Activated naive CD8-positive, alpha-beta T cell treated with anti-CD3 and anti-CD28 coated beads, Interleukin-2, amount 50 U/mL, for 24 hours (primary cell): ENCODE data around the gene LCMT1.

Source experiments
- ATAC-seq: fragments of 150-1000 bp; cut with Tn5 transposase; one replicate; pipeline ENCODE4 v1.10.0; 2021
- DNase-seq: peaks from one replicate; pipeline ENCODE4 v3.0.0; 2021
- H3K27ac Mint-ChIP-seq: one replicate; pipeline ENCODE4 v1.8.0; 2021; ENCODE audit warnings: mild to moderate bottlenecking, mixed read lengths
- H3K27me3 Mint-ChIP-seq: one replicate; pipeline ENCODE4 v1.8.0; 2021; ENCODE audit warnings: mixed read lengths
- H3K36me3 Mint-ChIP-seq: one replicate; pipeline ENCODE4 v1.8.0; 2021; ENCODE audit warnings: low read depth, mixed read lengths
- H3K4me1 Mint-ChIP-seq: one replicate; pipeline ENCODE4 v1.8.0; 2021; ENCODE audit warnings: mixed read lengths
- H3K4me3 Mint-ChIP-seq: one replicate; pipeline ENCODE4 v1.8.0; 2021; ENCODE audit warnings: mild to moderate bottlenecking, moderate library complexity, mixed read lengths
- H3K9me3 Mint-ChIP-seq: one replicate; pipeline ENCODE4 v1.8.0; 2021; ENCODE audit warnings: mixed read lengths

LCMT1 gene

DNA sequence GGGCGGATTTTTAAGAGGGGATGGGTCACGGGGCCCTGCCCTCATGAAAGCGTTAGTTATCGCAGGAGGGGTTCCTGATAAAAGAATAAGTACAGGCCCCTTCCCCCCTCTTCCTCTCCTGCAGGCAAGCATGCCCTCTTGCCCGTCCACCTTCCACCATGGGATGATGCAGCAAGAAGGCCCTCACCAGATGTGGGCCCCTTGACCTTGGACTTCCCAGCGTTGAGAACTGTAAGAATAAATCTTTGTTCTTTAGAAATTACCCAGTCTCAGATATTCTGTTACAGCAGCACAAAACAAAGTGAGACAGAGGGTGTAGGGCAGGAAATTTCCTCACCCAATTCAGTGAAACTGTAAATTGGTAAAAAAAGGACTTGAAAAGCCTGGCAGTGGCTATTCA lies 27.8 kb upstream of the LCMT1 start:
- no peaks in the 10 kb centered on the region for H3K9me3 Mint-ChIP-seq
- H3K4me1 Mint-ChIP-seq: no peaks in the 10 kb centered on the region
- no peaks in the 10 kb centered on the region for H3K27me3 Mint-ChIP-seq
- no peaks in the 10 kb centered on the region for H3K36me3 Mint-ChIP-seq
- DNase-seq (no peak), ATAC-seq (no peak)
- no peak overlapping the region for H3K27ac Mint-ChIP-seq
- H3K4me3 Mint-ChIP-seq: no peak overlapping the region

- Mint-ChIP-seq H3K4me3 (no peak overlapping the region), H3K9me3 (no peaks in the 10 kb centered on the region), H3K27ac (no peak overlapping the region), H3K27me3 (no peaks in the 10 kb centered on the region), H3K4me1 (no peaks in the 10 kb centered on the region), H3K36me3 (no peaks in the 10 kb centered on the region)
- no peak for DNase-seq
- ATAC-seq: no peak
Observed at GRCh38 chr16:25084797-25085196, 26.7 kb upstream of the LCMT1 start.

DNA sequence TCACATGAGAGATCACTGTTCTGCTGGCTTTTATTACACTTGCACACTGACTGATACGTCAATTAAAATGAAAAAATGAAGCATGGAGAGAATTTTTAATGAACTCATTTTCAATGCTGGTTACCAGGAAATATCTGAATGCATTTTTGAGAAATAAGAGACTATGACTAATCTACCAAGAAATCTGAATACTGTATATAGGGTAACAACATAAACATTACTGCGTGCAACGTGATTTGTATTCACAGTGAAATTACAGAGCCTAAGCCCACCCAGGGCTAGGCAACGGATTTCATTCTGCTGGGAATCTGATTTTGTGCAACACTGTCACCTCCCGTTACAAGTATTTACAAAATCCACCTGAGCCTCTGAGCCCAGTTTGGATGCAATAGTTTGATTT lies 23.8 kb upstream of the LCMT1 start:
- Mint-ChIP-seq H3K4me1 (peaks cover 8% of the 10 kb centered on the region), H3K9me3 (no peaks in the 10 kb centered on the region), H3K4me3 (no peak overlapping the region), H3K27ac (no peak overlapping the region), H3K27me3 (no peaks in the 10 kb centered on the region), H3K36me3 (peaks cover 2% of the 10 kb centered on the region)
- ATAC-seq: no peak
- DNase-seq: no peak

GRCh38 chr16:25089351-25089750 lies 22.2 kb upstream of the LCMT1 start:
- ATAC-seq: no peak
- peaks cover 2% of the 10 kb centered on the region for H3K36me3 Mint-ChIP-seq
- H3K4me1 Mint-ChIP-seq: peaks cover 22% of the 10 kb centered on the region
- H3K27ac Mint-ChIP-seq: no peak overlapping the region
- no peaks in the 10 kb centered on the region for H3K9me3 Mint-ChIP-seq
- DNase-seq: no peak
- no peak overlapping the region for H3K4me3 Mint-ChIP-seq
- no peaks in the 10 kb centered on the region for H3K27me3 Mint-ChIP-seq

DNA sequence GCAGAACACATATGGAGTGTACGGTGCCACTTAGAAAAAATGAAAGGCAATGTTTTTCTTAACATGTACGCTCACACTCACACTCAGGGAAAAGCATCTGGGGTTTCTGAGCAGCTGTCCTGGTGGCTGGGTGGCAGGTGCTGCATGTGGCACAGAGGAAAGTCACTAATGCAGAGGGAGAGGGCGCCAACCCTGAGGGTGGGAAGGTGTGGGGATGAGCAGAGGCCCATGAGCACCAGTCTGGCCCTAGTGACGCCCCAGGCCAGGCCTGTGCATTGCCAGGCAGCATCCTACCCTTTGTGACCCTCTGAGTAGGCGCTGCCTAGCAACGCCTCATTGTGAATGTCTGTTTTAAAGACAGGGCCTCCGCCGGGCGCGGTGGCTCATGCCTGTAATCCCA lies 19.1 kb upstream of the LCMT1 start:
- H3K36me3 Mint-ChIP-seq: peaks cover 2% of the 10 kb centered on the region
- H3K4me1 Mint-ChIP-seq: peaks cover 29% of the 10 kb centered on the region
- DNase-seq: no peak
- ATAC-seq: no peak
- H3K27me3 Mint-ChIP-seq: no peaks in the 10 kb centered on the region
- no peak overlapping the region for H3K27ac Mint-ChIP-seq
- H3K9me3 Mint-ChIP-seq: no peaks in the 10 kb centered on the region
- H3K4me3 Mint-ChIP-seq: no peak overlapping the region

DNA sequence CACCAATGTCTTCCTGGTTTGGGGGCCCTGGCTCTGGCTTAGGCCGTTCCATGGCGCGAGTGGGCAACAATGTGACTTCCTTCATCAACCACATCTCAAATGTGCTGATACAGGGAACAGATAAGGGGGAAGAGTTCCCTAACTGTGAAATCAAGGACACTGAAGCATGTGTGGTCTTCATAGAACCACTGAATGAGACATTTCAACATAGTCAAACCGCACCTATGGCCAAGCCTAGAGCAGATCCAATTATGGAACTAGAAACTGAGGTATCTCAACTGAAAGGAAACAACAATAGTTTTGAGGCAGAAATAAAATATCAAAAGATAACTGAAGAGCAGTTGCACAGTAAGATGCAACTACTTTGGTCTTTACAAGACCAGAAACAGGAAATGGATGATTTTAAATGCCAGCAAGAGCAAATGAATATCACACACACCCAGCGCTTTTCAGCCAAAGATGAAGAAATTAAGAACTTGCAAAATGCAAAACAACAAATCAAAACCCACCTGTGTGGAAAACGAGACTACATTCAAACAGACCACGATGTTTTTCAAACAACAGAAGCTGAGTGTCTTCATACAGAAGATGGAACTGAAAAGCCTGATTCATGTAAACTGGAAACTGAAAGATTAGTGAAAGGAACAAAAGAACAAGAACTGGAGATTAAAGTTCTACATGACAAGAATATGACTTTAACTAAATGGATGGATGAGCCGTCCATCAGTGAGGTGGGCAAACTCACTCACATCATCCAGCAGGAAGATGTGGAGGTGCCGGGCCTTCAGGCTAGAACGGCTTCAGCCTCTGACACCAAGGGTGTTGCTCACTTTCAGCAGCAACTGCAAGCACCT lies 18.1 kb upstream of the LCMT1 start:
- H3K27me3 Mint-ChIP-seq: no peaks in the 10 kb centered on the region
- peak overlapping the region; percentile 58 for H3K4me3 Mint-ChIP-seq
- H3K4me1 Mint-ChIP-seq: peaks cover 29% of the 10 kb centered on the region
- H3K27ac Mint-ChIP-seq: peak overlapping the region; percentile 85
- no peaks in the 10 kb centered on the region for H3K9me3 Mint-ChIP-seq
- ATAC-seq: peak; percentile 78
- H3K36me3 Mint-ChIP-seq: peaks cover 2% of the 10 kb centered on the region
- no peak for DNase-seq

GRCh38 chr16:25094596-25094995 lies 16.9 kb upstream of the LCMT1 start:
- Mint-ChIP-seq H3K27me3 (no peaks in the 10 kb centered on the region), H3K27ac (no peak overlapping the region), H3K4me3 (no peak overlapping the region), H3K9me3 (no peaks in the 10 kb centered on the region), H3K4me1 (peaks cover 29% of the 10 kb centered on the region), H3K36me3 (peaks cover 2% of the 10 kb centered on the region)
- DNase-seq (no peak), ATAC-seq (no peak)

- Mint-ChIP-seq H3K4me1 (peaks cover 29% of the 10 kb centered on the region), H3K36me3 (peaks cover 2% of the 10 kb centered on the region), H3K27ac (no peak overlapping the region), H3K9me3 (no peaks in the 10 kb centered on the region), H3K27me3 (no peaks in the 10 kb centered on the region), H3K4me3 (no peak overlapping the region)
- no peak for ATAC-seq
- no peak for DNase-seq
Observed at GRCh38 chr16:25095636-25096035, 15.9 kb upstream of the LCMT1 start.

DNA sequence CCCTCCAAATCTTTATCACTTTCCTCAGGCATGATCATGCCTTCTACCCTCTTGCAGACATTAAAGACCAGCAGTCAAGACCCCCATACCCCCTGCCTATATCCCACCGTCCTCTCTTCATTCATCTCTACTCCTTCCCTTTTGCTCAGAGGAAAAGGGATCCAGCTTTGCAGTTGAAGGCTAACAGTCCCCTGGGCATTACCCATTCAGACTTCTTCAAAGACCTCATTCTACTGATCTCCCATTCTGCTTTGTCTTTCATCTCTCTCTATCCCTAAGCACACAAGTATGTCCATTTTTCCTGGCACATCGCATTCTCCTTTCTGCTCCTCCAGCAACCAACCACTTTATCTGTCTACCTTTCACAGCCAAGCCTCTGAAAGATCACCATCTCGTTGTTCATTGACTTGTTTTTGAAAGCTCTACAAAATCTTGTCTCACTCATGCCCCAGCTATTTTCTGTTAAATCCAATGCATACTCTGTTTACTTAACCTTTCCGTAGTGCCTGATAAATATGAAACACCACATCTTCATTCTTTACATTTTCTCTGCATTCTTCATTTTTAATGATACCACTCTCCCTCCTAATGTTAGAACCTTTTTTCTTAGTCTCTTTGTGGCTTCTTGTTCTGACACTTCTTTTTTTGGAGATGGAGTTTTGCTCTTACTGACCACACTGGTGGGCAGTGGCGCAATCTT lies 14.1 kb upstream of the LCMT1 start:
- no peak for ATAC-seq
- peaks cover 23% of the 10 kb centered on the region for H3K4me1 Mint-ChIP-seq
- H3K9me3 Mint-ChIP-seq: no peaks in the 10 kb centered on the region
- no peak overlapping the region for H3K4me3 Mint-ChIP-seq
- no peaks in the 10 kb centered on the region for H3K27me3 Mint-ChIP-seq
- no peaks in the 10 kb centered on the region for H3K36me3 Mint-ChIP-seq
- no peak overlapping the region for H3K27ac Mint-ChIP-seq
- DNase-seq: no peak

GRCh38 chr16:25100511-25100910 lies 11.0 kb upstream of the LCMT1 start:
- no peaks in the 10 kb centered on the region for H3K9me3 Mint-ChIP-seq
- ATAC-seq (no peak), DNase-seq (no peak)
- H3K27me3 Mint-ChIP-seq: no peaks in the 10 kb centered on the region
- H3K4me1 Mint-ChIP-seq: no peaks in the 10 kb centered on the region
- H3K27ac Mint-ChIP-seq: no peak overlapping the region
- H3K36me3 Mint-ChIP-seq: no peaks in the 10 kb centered on the region
- H3K4me3 Mint-ChIP-seq: no peak overlapping the region

GRCh38 chr16:25106567-25107465 lies 4.7 kb upstream of the LCMT1 start:
- Mint-ChIP-seq H3K9me3 (no peaks in the 10 kb centered on the region), H3K27ac (peak overlapping the region; percentile 94), H3K27me3 (no peaks in the 10 kb centered on the region), H3K4me3 (peak overlapping the region; percentile 89), H3K36me3 (peaks cover 1% of the 10 kb centered on the region), H3K4me1 (peaks cover 38% of the 10 kb centered on the region)
- ATAC-seq (peak; percentile 60), DNase-seq (peak; percentile 88)

DNA sequence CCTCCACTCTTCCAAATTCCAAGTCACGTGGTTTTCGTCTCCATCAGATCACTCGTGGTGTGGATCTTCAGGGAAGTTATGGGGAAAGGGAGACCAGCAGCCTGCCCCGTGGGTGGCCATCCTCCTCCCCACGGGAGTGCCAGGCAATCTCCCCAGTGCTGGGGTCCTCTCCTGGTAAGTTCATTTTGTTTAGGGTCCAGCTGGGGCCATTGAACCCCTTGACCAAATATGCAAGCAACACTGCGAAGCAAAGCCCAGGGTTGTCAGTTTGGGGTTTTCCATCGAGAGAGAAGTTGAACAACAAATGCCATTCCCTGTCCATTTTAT lies 4.1 kb upstream of the LCMT1 start:
- peak overlapping the region; percentile 89 for H3K4me3 Mint-ChIP-seq
- ATAC-seq (no peak), DNase-seq (no peak)
- peaks cover 1% of the 10 kb centered on the region for H3K36me3 Mint-ChIP-seq
- peak overlapping the region; percentile 94 for H3K27ac Mint-ChIP-seq
- H3K4me1 Mint-ChIP-seq: peaks cover 43% of the 10 kb centered on the region
- H3K27me3 Mint-ChIP-seq: no peaks in the 10 kb centered on the region
- H3K9me3 Mint-ChIP-seq: no peaks in the 10 kb centered on the region

GRCh38 chr16:25108054-25108453 lies 3.5 kb upstream of the LCMT1 start:
- H3K27me3 Mint-ChIP-seq: no peaks in the 10 kb centered on the region
- H3K9me3 Mint-ChIP-seq: no peaks in the 10 kb centered on the region
- peak overlapping the region; percentile 89 for H3K4me3 Mint-ChIP-seq
- ATAC-seq (no peak), DNase-seq (peak; percentile 29)
- peaks cover 48% of the 10 kb centered on the region for H3K4me1 Mint-ChIP-seq
- peak overlapping the region; percentile 94 for H3K27ac Mint-ChIP-seq
- H3K36me3 Mint-ChIP-seq: peaks cover 1% of the 10 kb centered on the region

DNA sequence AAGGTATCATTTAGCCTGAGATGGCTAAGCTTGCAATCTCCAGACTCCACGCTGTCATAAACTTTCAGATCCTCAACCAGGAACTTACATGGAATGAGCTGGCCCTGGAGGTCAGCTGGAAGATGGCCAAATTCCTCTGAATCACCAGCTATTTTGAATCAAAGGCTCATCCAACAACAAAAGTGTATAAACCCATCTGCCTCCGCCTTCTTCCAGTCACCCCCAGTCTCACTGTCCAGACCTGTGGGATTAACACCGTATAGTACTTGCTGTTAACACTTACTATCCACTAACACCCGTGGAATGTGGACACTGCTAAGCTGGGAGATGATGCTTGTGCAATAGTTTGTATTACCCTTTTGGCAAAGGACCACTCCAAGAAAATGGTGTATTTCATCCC lies 1.9 kb upstream of the LCMT1 start:
- Mint-ChIP-seq H3K4me1 (peaks cover 59% of the 10 kb centered on the region), H3K27me3 (no peaks in the 10 kb centered on the region), H3K9me3 (no peaks in the 10 kb centered on the region), H3K36me3 (peaks cover 1% of the 10 kb centered on the region), H3K4me3 (peak overlapping the region; percentile 87), H3K27ac (no peak overlapping the region)
- DNase-seq (no peak), ATAC-seq (no peak)
